ENCODE measurements around the gene MAST4. TPM values are rescaled to one million over a fixed set of nuclear protein-coding genes. Genes with fewer than 3 reads are reported as not detected.
"Not testable (repeated sequence)": the region's sequence is repeated elsewhere in the genome, so short reads cannot be mapped to it uniquely, and the experiment has no call there.

Gene MAST4
- total RNA-seq, 2 donors from 2014 or later = 50.4 to 60.6 TPM

DNA sequence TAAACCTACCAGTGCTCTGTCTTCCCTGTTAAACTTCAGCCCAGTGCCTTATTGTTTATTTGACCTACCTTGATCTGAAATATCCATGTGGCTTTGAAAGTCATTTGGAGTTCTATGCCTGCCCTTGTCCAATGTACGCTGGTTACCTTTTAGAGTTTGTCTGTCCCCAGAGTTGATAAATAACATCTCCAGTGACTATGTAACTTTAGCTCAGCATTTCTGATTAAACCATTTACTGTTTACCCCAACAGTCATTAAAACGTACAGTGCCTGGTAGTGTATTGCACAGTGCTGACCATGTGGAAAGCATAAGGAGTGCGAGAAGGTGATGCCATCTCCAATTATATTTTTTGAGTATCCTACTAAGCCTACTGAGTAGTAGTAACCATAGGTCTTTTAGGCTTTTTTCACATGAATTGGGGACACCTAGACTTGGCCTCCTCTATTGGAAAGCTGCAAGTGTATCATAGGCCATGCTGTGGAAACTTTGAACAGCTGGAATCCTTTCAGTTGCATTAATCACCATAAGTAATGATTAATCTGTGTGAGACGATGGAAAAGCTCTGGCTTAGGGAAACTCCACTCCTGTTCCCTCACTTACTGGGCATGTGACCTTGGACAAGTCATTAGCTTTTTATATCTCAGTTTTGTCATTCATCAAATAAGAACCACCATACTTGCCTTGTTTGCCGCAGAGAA, 93.5 kb downstream of the MAST4 start:
- no peaks in the 10 kb centered on the region for H3K27me3 ChIP-seq
- no peak for DNase-seq (ENCODE audit: low spot score)
- H3K4me1 ChIP-seq = no peaks in the 10 kb centered on the region
- H3K4me3 ChIP-seq = no peak overlapping the region
- H3K27ac ChIP-seq = no peak overlapping the region
- no peaks in the 10 kb centered on the region for H3K9me3 ChIP-seq
- TF ChIP-seq, protein P1, sequence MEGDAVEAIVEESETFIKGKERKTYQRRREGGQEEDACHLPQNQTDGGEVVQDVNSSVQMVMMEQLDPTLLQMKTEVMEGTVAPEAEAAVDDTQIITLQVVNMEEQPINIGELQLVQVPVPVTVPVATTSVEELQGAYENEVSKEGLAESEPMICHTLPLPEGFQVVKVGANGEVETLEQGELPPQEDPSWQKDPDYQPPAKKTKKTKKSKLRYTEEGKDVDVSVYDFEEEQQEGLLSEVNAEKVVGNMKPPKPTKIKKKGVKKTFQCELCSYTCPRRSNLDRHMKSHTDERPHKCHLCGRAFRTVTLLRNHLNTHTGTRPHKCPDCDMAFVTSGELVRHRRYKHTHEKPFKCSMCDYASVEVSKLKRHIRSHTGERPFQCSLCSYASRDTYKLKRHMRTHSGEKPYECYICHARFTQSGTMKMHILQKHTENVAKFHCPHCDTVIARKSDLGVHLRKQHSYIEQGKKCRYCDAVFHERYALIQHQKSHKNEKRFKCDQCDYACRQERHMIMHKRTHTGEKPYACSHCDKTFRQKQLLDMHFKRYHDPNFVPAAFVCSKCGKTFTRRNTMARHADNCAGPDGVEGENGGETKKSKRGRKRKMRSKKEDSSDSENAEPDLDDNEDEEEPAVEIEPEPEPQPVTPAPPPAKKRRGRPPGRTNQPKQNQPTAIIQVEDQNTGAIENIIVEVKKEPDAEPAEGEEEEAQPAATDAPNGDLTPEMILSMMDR (IDR thresholded peaks at IDR 0.05) = no peak
- H3K36me3 ChIP-seq = no peaks in the 10 kb centered on the region

DNA sequence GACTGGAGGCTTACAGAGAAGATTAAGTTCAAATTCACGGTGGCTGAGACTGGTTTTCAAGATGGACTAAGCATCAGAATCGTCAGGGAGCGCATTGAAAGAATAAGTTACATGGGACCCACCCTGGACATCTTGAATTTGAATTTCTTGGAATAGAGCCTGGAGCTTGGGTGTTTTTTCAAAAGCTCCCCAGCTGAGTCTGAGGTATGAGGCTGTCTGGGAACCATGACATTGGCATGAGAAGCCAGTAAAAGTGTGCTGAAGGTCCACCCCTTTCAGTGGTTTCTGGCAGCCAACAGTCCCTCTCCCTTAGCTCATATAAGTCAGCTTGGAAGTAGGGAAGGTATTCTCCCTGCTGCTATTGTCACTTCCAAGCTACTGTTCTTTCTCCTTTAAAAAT, 97.8 kb downstream of the MAST4 start:
- peaks cover 0 to 4% of the 10 kb centered on the region in 2 donors for H3K4me1 ChIP-seq
- H3K4me3 ChIP-seq = no peak overlapping the region

DNA sequence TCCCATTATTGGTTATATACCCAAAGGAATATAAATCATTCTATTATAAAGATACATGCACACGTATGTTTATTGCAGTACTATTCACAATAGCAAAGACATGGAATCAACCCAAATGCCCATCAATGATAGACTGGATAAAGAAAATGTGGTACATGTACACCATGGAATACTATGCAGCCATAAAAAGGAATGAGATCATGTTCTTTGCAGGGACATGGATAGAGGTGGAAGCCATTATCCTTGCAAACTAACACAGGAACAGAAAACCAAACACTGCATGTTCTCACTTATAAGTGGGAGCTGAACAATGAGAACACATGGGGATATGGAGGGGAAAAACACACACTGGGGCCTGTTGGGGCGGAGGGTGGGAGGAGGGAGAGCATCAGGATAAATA, 99.6 kb downstream of the MAST4 start:
- not testable (repeated sequence) for H3K27me3 ChIP-seq; H3K27ac ChIP-seq; H3K4me1 ChIP-seq; H3K9me3 ChIP-seq; DNase-seq (ENCODE audit: low spot score); H3K36me3 ChIP-seq; H3K4me3 ChIP-seq

More for the DNA sequence above, 97.8 kb downstream of the MAST4 start:
- Histone ChIP-seq H3K27ac (no peak overlapping the region), H3K9me3 (no peaks in the 10 kb centered on the region), H3K27me3 (no peaks in the 10 kb centered on the region), H3K36me3 (no peaks in the 10 kb centered on the region)
- DNase-seq (ENCODE audit: low spot score) = no peak
- TF ChIP-seq, protein P1 (IDR thresholded peaks at IDR 0.05) = no peak

DNA sequence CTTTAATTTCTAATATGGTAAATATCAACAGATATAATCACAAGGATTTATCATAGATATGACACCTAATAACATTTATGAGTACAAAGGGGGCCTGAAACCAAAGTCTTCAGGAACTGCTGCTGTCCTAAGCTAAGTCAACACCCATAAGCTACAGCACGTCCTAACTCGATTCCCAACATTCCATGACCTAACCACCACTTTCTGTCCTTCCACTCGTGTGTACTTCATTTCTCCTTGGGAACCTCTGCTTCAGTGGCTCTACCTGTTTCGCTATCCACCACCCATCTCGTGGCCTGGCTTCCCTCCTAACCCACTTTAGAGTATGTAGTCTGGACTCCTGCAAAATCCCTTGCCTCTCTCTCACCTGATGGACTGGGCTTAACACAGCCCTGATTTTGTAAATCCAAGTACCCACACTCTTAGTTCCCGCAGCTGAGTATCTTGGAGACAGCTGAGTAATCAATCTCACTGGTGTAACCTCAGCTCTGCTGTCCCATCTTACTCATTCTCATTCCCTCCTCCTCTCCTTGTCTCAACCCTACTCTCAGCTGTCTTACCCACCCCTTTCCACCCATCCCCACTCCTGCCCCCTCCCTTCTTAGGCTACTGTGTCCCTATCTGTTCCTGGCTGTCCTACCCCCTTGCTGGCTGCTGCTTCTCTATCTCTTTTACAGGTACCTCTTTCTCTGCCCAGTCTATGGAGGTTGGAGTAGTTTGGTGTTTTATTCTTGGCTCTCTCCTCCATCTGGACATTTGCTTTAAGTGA, 101.8 kb downstream of the MAST4 start:
- Histone ChIP-seq H3K36me3 (no peaks in the 10 kb centered on the region), H3K27ac (no peak overlapping the region), H3K9me3 (no peaks in the 10 kb centered on the region), H3K4me1 (peaks cover 0 to 4% of the 10 kb centered on the region in 2 donors), H3K27me3 (no peaks in the 10 kb centered on the region), H3K4me3 (no peak overlapping the region)
- DNase-seq (ENCODE audit: low spot score) = no peak
- TF ChIP-seq, protein P1 (IDR thresholded peaks at IDR 0.05) = no peak

DNA sequence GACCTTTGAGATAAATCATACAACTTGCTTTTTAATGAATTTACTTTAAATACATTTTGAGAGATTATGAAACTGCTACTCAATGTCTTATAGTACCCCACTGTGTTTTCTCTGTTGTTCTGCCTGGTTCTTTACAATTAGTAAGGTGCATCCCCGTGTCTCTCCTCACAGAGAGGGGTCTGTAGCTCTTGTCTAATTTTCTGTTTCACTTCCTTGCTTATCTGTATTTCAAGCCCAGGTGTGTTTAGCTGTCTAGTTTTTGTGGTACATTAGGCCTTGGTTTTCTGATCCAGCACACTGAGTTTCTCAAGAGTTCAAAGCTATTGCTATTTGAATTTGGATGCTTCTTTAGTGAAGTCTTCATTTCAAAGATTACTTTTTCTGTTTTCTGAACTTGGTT, 105.1 kb downstream of the MAST4 start:
- Histone ChIP-seq H3K27me3 (no peaks in the 10 kb centered on the region), H3K9me3 (no peaks in the 10 kb centered on the region), H3K4me1 (peaks cover 0 to 13% of the 10 kb centered on the region in 2 donors), H3K36me3 (no peaks in the 10 kb centered on the region), H3K27ac (no peak overlapping the region), H3K4me3 (no peak overlapping the region)
- TF ChIP-seq, protein P1 (IDR thresholded peaks at IDR 0.05) = no peak
- no peak for DNase-seq (ENCODE audit: low spot score)

DNA sequence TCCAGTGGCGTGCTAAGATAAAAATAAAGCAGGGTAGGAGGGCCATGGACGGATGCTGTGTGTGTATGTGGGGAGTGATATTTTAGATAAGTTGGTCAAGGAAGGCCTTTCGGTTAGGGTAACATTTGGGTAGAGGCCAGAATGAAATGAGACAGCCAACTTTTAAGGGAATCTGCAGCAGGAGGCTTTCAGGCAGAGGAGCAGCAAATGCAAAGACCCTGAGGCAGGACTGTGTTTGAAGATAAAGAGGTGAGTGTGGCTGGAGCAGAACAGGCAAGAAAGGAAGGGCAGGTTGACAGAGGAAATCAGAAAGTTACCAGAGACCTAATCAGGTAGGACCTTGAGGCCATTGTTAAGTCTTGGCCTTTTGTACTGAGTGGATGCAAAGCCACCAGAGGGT, 106.2 kb downstream of the MAST4 start:
- Histone ChIP-seq H3K4me1 (peaks cover 0 to 13% of the 10 kb centered on the region in 2 donors), H3K27me3 (no peaks in the 10 kb centered on the region), H3K36me3 (no peaks in the 10 kb centered on the region), H3K27ac (no peak overlapping the region), H3K9me3 (no peaks in the 10 kb centered on the region), H3K4me3 (no peak overlapping the region)
- TF ChIP-seq, protein P1 (IDR thresholded peaks at IDR 0.05) = no peak
- no peak for DNase-seq (ENCODE audit: low spot score)
